WTC11 (cell line): ENCODE measurements around the gene GGTLC2. TPM values are rescaled to one million over a fixed set of nuclear protein-coding genes. Genes with fewer than 3 reads are reported as not detected.

ENCODE experiments used
- ATAC-seq: fragments of 200-7000 bp; cut with Tn5 transposase; 2 replicates; pipeline ENCODE4 v1.10.0; 2021; ENCODE audit warnings: mild to moderate bottlenecking, moderate library complexity
- CTCF ChIA-PET: fragments of 300-600 bp; sonication (Branson Sonifier 250); formaldehyde crosslinking; loops from one replicate; lab custom pipeline; 2021; ENCODE audit warnings: antibody characterized with exemption; lab: Charles Lee
- POLR2A ChIA-PET: fragments of 350-600 bp; sonication (Branson Sonifier 250); formaldehyde crosslinking; loops from one replicate; lab custom pipeline; 2021; ENCODE audit warnings: antibody characterized with exemption; lab: Charles Lee
- DNase-seq: peaks from one replicate; pipeline ENCODE4 v3.0.0; 2021; ENCODE audit warnings: low spot score
- H3K27ac Mint-ChIP-seq: 2 replicates; pipeline ENCODE4 v1.8.0; 2021; ENCODE audit warnings: mixed read lengths
- H3K27me3 Mint-ChIP-seq: 2 replicates; pipeline ENCODE4 v1.8.0; 2021; ENCODE audit warnings: low read depth, mild to moderate bottlenecking, moderate library complexity, mixed read lengths
- H3K36me3 Mint-ChIP-seq: 2 replicates; pipeline ENCODE4 v1.8.0; 2021; ENCODE audit warnings: mixed read lengths
- H3K4me1 Mint-ChIP-seq: 2 replicates; pipeline ENCODE4 v1.8.0; 2022; ENCODE audit warnings: mixed read lengths
- H3K4me3 Mint-ChIP-seq: 2 replicates; pipeline ENCODE4 v1.8.0; 2021; ENCODE audit warnings: mild to moderate bottlenecking, moderate library complexity, mixed read lengths
- H3K9me3 Mint-ChIP-seq: 2 replicates; pipeline ENCODE4 v1.8.0; 2021; ENCODE audit warnings: mixed read lengths
- EMX1 ChIP-seq: fragments of 250-450 bp; sonication (Bioruptor Pico); IDR thresholded peaks from 2 replicates; pipeline ENCODE4 v1.8.0; 2021; ENCODE audit warnings: mild to moderate bottlenecking
- GABPB1 ChIP-seq: sonication (generic); formaldehyde crosslinking; IDR thresholded peaks from 2 replicates; pipeline ENCODE4 v1.8.1; 2023; ENCODE audit warnings: mild to moderate bottlenecking, missing genetic modification reagents
- HMGA2 ChIP-seq: fragments of 250-450 bp; sonication (Bioruptor Pico); IDR thresholded peaks from 2 replicates; pipeline ENCODE4 v1.4.0; 2021; ENCODE audit warnings: mild to moderate bottlenecking, moderate library complexity
- JUN ChIP-seq: sonication (generic); formaldehyde crosslinking; IDR thresholded peaks from 2 replicates; pipeline ENCODE4 v1.8.0; 2023; ENCODE audit warnings: mild to moderate bottlenecking, missing genetic modification reagents
- KAT7 ChIP-seq: sonication (generic); formaldehyde crosslinking; IDR thresholded peaks from 2 replicates; pipeline ENCODE4 v1.8.1; 2023; ENCODE audit warnings: missing genetic modification reagents, mild to moderate bottlenecking, borderline replicate concordance
- NR2C2 ChIP-seq: sonication (generic); formaldehyde crosslinking; IDR thresholded peaks from 2 replicates; pipeline ENCODE4 v1.8.0; 2022; ENCODE audit warnings: mild to moderate bottlenecking, missing genetic modification reagents
- RORB ChIP-seq: fragments of 250-450 bp; sonication (Bioruptor Pico); IDR thresholded peaks from 2 replicates; pipeline ENCODE4 v1.9.0; 2021; ENCODE audit warnings: mild to moderate bottlenecking
- SP1 ChIP-seq: sonication (generic); formaldehyde crosslinking; conservative IDR thresholded peaks from 2 replicates; pipeline ENCODE4 v1.8.1; 2022; ENCODE audit warnings: missing genetic modification reagents
- TEAD4 ChIP-seq: sonication (generic); formaldehyde crosslinking; IDR thresholded peaks from 2 replicates; pipeline ENCODE4 v1.8.0; 2022; ENCODE audit warnings: mild to moderate bottlenecking, missing genetic modification reagents
- total RNA-seq: library from RNA; stranded (reverse); gene quantifications from 3 replicates; pipeline ENCODE4 v1.2.3, GENCODE V29; 2021
- TF ChIP-seq, protein P1 (sequence below): sonication (generic); formaldehyde crosslinking; IDR thresholded peaks from 2 replicates; pipeline ENCODE4 v1.8.1; 2023; ENCODE audit warnings: mild to moderate bottlenecking, missing genetic modification reagents, borderline replicate concordance
- TF ChIP-seq, protein P2 (sequence below): sonication (generic); formaldehyde crosslinking; IDR thresholded peaks from 2 replicates; pipeline ENCODE4 v1.8.1; 2023; ENCODE audit warnings: mild to moderate bottlenecking, missing genetic modification reagents, moderate library complexity
- TF ChIP-seq, protein P3 (sequence below): sonication (generic); formaldehyde crosslinking; conservative IDR thresholded peaks from 2 replicates; pipeline ENCODE4 v1.8.1; 2022; ENCODE audit warnings: mild to moderate bottlenecking, missing genetic modification reagents
- TF ChIP-seq, protein P4 (sequence below): fragments of 250-450 bp; sonication (Bioruptor Pico); IDR thresholded peaks from 2 replicates; pipeline ENCODE4 v1.8.0; 2021; ENCODE audit warnings: mild to moderate bottlenecking
- TF ChIP-seq, protein P5 (sequence below): sonication (generic); formaldehyde crosslinking; IDR thresholded peaks from 2 replicates; pipeline ENCODE4 v1.8.0; 2022; ENCODE audit warnings: mild to moderate bottlenecking, missing genetic modification reagents
- TF ChIP-seq, protein P6 (sequence below): sonication (generic); formaldehyde crosslinking; IDR thresholded peaks from 2 replicates; pipeline ENCODE4 v1.8.1; 2022; ENCODE audit warnings: mild to moderate bottlenecking, moderate library complexity, missing genetic modification reagents

The GGTLC2 gene
- total RNA-seq, 1 experiment from 2014 or later: not detected

DNA sequence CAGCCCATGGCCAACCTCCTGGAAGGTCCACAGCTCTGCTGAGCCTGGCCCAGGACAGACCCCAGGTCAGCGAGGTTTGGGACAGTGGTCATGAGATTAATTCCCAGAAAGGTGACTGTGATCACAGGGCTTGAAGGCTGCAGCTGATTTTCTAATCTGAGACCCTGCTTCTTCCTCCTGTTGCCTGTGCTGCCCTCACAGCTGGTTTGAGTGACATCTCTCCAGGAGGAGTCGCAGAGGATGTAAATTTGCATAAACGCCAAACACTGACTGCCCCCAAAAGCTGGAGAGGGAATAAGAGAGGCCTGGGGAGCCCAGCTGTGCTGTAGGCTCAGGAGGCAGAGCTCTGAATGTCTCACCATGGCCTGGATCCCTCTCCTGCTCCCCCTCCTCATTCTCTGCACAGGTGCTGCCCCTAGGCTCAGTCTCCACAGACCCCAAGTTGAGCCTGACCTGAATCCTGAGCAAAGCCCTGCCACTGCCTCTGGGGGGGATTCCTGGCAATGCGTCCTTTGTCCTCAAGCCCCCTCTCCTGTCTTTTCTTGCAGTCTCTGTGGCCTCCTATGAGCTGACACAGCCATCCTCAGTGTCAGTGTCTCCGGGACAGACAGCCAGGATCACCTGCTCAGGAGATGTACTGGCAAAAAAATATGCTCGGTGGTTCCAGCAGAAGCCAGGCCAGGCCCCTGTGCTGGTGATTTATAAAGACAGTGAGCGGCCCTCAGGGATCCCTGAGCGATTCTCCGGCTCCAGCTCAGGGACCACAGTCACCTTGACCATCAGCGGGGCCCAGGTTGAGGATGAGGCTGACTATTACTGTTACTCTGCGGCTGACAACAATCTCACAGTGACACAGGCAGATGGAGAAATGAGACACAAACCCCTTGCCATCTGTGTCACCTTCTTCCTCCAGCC lies 23.8 kb downstream of the GGTLC2 start:
- TF ChIP-seq KAT7 (CRISPR knock-in tag): no peak
- TF ChIP-seq, protein P1, sequence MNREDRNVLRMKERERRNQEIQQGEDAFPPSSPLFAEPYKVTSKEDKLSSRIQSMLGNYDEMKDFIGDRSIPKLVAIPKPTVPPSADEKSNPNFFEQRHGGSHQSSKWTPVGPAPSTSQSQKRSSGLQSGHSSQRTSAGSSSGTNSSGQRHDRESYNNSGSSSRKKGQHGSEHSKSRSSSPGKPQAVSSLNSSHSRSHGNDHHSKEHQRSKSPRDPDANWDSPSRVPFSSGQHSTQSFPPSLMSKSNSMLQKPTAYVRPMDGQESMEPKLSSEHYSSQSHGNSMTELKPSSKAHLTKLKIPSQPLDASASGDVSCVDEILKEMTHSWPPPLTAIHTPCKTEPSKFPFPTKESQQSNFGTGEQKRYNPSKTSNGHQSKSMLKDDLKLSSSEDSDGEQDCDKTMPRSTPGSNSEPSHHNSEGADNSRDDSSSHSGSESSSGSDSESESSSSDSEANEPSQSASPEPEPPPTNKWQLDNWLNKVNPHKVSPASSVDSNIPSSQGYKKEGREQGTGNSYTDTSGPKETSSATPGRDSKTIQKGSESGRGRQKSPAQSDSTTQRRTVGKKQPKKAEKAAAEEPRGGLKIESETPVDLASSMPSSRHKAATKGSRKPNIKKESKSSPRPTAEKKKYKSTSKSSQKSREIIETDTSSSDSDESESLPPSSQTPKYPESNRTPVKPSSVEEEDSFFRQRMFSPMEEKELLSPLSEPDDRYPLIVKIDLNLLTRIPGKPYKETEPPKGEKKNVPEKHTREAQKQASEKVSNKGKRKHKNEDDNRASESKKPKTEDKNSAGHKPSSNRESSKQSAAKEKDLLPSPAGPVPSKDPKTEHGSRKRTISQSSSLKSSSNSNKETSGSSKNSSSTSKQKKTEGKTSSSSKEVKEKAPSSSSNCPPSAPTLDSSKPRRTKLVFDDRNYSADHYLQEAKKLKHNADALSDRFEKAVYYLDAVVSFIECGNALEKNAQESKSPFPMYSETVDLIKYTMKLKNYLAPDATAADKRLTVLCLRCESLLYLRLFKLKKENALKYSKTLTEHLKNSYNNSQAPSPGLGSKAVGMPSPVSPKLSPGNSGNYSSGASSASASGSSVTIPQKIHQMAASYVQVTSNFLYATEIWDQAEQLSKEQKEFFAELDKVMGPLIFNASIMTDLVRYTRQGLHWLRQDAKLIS: no peak
- TF ChIP-seq RORB (CRISPR knock-in tag): no peak
- TF ChIP-seq, protein P2, sequence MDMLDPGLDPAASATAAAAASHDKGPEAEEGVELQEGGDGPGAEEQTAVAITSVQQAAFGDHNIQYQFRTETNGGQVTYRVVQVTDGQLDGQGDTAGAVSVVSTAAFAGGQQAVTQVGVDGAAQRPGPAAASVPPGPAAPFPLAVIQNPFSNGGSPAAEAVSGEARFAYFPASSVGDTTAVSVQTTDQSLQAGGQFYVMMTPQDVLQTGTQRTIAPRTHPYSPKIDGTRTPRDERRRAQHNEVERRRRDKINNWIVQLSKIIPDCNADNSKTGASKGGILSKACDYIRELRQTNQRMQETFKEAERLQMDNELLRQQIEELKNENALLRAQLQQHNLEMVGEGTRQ (CRISPR knock-in tag): no peak
- TF ChIP-seq, protein P3, sequence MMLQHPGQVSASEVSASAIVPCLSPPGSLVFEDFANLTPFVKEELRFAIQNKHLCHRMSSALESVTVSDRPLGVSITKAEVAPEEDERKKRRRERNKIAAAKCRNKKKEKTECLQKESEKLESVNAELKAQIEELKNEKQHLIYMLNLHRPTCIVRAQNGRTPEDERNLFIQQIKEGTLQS: no peak
- no peak for TF ChIP-seq EMX1 (CRISPR knock-in tag)
- TF ChIP-seq, protein P4, sequence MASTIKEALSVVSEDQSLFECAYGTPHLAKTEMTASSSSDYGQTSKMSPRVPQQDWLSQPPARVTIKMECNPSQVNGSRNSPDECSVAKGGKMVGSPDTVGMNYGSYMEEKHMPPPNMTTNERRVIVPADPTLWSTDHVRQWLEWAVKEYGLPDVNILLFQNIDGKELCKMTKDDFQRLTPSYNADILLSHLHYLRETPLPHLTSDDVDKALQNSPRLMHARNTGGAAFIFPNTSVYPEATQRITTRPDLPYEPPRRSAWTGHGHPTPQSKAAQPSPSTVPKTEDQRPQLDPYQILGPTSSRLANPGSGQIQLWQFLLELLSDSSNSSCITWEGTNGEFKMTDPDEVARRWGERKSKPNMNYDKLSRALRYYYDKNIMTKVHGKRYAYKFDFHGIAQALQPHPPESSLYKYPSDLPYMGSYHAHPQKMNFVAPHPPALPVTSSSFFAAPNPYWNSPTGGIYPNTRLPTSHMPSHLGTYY (CRISPR knock-in tag): no peak
- TF ChIP-seq, protein P5, sequence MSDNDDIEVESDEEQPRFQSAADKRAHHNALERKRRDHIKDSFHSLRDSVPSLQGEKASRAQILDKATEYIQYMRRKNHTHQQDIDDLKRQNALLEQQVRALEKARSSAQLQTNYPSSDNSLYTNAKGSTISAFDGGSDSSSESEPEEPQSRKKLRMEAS: no peak
- TF ChIP-seq, protein P6, sequence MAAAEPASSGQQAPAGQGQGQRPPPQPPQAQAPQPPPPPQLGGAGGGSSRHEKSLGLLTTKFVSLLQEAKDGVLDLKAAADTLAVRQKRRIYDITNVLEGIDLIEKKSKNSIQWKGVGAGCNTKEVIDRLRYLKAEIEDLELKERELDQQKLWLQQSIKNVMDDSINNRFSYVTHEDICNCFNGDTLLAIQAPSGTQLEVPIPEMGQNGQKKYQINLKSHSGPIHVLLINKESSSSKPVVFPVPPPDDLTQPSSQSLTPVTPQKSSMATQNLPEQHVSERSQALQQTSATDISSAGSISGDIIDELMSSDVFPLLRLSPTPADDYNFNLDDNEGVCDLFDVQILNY (CRISPR knock-in tag): no peak
- CTCF ChIA-PET: interaction anchor here (1.0 to 4.0 kb wide), 7 partner anchors 14 to 92 kb away, joined by 3 to 61 read pairs (median 24); no protein-coding TSS in a partner anchor
- Mint-ChIP-seq H3K27me3 (peaks cover 96% of the 10 kb centered on the region), H3K4me1 (no peaks in the 10 kb centered on the region), H3K36me3 (no peaks in the 10 kb centered on the region), H3K4me3 (no peak overlapping the region), H3K27ac (no peak overlapping the region), H3K9me3 (peaks cover 22% of the 10 kb centered on the region)
- no peak for DNase-seq
- no peak; the same call in 1 of the 2 replicates for ATAC-seq
- POLR2A ChIA-PET: no interaction called here

DNA sequence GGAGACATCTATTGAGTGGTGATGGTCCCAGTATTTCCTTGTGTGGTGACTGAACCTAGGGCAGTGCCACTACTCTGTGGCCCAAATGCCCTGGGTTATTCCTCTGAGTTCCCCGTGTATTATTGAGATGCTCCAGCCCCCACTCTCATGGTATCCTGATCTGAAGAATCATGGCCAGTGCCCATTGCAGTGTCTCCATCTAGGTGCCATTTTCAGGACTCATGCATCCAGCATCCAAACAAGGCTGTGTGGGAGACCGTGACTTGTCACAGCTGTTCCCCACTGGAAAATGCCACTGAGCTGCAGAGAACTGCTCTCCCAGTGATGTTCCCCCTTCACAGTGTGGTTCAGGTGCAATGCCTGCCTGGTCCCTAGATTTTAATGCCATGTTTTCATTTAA lies 24.7 kb downstream of the GGTLC2 start:
- ATAC-seq (no peak), DNase-seq (no peak)
- no peak for TF ChIP-seq JUN (CRISPR knock-in tag)
- no peak for TF ChIP-seq TEAD4 (CRISPR knock-in tag)
- no peak for TF ChIP-seq SP1 (CRISPR knock-in tag)
- no peak for TF ChIP-seq NR2C2 (CRISPR knock-in tag)
- no peak for TF ChIP-seq HMGA2 (CRISPR knock-in tag)
- TF ChIP-seq GABPB1: no peak
- Mint-ChIP-seq H3K4me1 (no peaks in the 10 kb centered on the region), H3K36me3 (no peaks in the 10 kb centered on the region), H3K27ac (no peak overlapping the region), H3K27me3 (peaks cover 96% of the 10 kb centered on the region), H3K4me3 (no peak overlapping the region), H3K9me3 (peaks cover 22% of the 10 kb centered on the region)
- CTCF ChIA-PET: no interaction called here
- POLR2A ChIA-PET: no interaction called here
